GOT3 (cell line): Measurements from ENCODE around the gene MAGED2.
"Not testable (repeated sequence)": the region's sequence is repeated elsewhere in the genome, so short reads cannot be mapped to it uniquely, and the experiment has no call there.

Experiments used
- DNase-seq: peaks from one replicate; lab custom pipeline; 2025; ENCODE audit warnings: mixed read lengths; lab: John Stamatoyannopoulos, UW

The MAGED2 gene

GRCh38 chrX:54818221-54818620 is 10.7 kb downstream of the MAGED2 start:
- no peak for DNase-seq

DNA sequence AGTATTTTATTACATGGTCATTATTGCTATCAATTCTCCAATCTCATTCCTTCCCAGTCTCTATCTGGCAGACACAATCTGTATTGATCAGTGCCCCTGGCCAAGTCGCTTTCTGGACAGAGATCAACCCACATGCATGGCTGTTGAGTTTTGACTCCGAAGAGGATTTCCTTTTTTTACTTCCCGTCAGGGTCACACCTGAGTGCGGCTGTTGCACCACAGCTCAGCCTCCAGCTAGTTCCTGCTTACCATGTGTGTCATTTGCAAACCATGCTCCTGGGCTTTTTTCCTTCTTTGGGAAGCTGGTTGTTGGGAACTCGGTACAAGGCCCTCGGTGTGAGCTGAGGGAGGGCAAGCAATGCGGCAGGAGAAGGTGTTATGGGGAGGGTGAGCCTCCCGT is 11.7 kb downstream of the MAGED2 start:
- no peak for DNase-seq

GRCh38 chrX:54820737-54821136 is 13.2 kb downstream of the MAGED2 start:
- no peak for DNase-seq

- no peak for DNase-seq
Measured at GRCh38 chrX:54821310-54821709, 13.8 kb downstream of the MAGED2 start.

DNA sequence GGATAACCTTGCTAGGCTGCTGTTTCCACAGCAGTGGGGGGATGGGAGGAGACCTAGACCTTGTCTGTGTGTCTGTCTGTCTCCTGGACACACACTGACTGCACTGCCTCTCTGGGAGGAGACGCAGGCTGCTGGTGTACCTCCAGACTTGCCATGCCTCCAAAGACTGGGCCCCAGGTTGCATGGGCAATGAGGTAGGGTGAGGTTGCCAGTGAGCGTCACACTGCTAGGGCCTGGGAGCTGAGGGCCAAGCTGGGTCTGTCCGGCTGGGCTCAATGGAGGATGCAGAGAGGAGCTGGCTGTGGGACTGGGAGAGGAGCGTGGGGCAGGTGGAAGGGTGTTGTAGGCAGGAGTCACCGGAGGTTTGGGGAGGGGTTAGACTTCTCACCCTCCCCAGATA is 16.6 kb downstream of the MAGED2 start:
- no peak for DNase-seq

DNA sequence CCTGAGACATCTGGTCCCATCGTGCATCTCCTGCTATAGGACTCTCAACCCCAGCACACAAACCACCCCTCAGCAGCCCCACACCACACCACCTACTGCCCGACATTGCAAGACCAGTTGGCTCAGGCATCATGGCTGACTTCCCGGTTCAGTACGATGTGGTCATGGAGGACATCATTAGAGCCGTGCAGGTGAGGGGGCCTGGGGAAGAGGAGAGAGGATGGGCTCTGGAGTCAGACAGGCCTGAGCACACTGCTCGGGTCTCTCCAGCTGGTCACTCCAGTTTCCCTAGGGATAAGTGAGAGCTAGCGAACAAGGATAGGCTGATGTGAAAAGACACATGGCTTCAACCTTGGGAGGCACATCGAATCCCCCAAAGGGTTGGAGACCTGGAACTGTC is 17.2 kb downstream of the MAGED2 start:
- DNase-seq, result no peak

DNA sequence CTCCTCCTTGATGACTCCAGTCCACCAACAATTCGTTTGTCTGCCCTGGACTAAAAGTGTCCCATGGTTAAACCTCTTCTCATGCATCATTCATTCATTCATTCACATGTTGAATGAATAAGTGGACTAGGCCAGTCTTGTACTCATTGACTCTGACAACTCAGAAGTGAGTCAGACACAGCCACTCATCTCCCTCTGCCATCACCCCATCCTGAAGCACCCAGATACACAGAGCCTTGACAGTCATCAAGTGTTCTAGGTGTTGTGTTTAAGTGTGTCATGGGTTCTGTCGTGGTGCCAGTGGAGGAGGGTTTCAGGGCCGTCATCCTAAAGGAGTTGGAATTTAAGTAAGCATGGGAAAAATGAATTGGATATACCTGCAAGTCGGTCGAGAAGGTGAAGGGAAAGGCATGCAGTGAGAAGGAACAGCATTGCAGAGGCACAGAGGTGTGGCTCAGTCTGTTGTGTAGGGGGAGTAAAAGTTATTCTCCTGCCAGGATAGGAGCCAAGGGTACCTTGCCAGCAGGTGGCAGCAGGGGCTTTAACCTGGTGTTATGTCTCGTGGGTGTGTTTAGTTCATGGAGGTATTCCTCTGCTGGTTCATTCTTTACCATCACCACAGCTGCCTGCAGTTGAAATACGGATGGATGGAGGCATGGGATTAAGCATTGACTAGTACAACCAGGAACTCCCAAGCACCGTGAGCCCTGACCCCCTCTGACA is 18.3 kb downstream of the MAGED2 start:
- no peak for DNase-seq

GRCh38 chrX:54826598-54826997 is 19.1 kb downstream of the MAGED2 start:
- no peak for DNase-seq

DNA sequence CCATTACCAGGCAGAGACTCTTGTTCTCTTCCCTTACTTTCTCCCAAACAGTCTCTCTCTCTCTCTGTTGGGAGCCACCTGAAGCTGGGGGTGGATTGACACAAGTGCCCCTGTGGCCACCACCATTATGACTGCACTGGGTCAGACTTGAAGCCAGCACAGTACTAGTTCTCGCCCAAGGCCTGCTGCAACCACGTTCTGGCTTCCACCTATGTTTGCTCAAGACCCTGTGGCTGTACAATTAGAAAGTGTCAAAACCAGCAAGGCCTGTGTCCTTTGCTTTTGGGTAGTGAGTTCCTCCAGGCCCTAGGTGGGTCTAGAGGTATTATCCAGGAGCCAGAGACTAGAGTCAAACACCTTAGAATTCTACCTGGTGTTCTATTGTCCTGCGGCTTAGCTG is 31.0 kb downstream of the MAGED2 start:
- no peak for DNase-seq

GRCh38 chrX:54841184-54841874 is 33.8 kb downstream of the MAGED2 start:
- DNase-seq, result not testable (repeated sequence)

DNA sequence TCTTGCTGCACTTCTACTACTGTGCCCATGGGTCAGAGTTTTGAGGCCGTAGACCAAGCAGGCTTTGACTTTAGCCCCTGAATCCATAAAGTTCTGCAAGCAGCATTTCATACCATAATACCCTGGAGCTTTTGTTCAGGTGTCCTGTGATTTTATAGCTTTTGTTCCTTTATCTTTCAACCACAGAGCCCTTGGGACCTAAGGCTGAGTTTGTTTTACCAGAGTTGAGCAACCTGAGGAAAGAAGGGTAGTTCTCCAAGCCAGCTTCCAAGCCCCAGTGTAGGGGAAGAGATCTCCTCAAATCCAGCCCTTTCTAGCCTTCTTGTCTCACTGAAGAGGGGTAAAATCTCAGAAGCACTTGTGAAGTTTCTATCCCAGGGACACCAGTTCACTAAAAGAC is 35.1 kb downstream of the MAGED2 start:
- DNase-seq, result no peak

DNA sequence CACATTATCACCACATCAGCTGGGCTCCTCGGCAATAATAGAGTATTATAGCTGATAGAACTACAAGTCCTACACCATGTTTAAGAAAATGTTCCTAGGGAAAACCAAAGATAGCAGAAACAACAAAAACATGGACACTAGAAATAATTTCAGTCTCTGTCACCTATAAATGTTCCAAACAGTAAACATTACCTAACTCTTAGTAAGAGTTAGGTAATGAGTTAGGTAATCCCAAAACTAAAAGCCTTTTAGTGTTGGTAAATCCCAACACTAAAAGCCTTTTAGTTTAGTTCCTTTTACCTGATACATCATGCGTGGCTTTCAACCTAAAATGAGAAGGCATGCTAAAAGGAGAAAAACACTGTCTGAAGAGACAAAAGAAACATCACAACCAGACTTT is 35.5 kb downstream of the MAGED2 start:
- no peak for DNase-seq

- not testable (repeated sequence) for DNase-seq
Measured at GRCh38 chrX:54847700-54848099, 40.2 kb downstream of the MAGED2 start.

- no peak for DNase-seq
Measured at GRCh38 chrX:54865208-54865607, 57.7 kb downstream of the MAGED2 start.
